AG10803 (cell line): ENCODE results near the gene PODN.

Experiments
- DNase-seq: peaks from one replicate; pipeline ENCODE4 v3.0.0; 2010; ENCODE audit warnings: low read depth
- H3K4me3 ChIP-seq: 2 replicates; pipeline ENCODE4 v1.5.1; 2011; ENCODE audit warnings: mild to moderate bottlenecking, low read length, control low read depth
- CTCF ChIP-seq: conservative IDR thresholded peaks from 2 replicates; pipeline ENCODE4 v1.5.1; 2011; ENCODE audit warnings: mild to moderate bottlenecking, low read length, control low read depth, inconsistent platforms

PODN gene

GRCh38 chr1:53133261-53134041 lies 71.4 kb downstream of the PODN start:
- no peak overlapping the region for H3K4me3 ChIP-seq

GRCh38 chr1:53134042-53134485 lies 72.1 kb downstream of the PODN start:
- no peak for DNase-seq
- no peak for TF ChIP-seq CTCF
- no peak overlapping the region for H3K4me3 ChIP-seq

More at GRCh38 chr1:53133261-53134041, 71.4 kb downstream of the PODN start:
- DNase-seq: no peak
- no peak for TF ChIP-seq CTCF
